Right hindlimb (tissue), 1 donor: ENCODE measurements around the gene PLPPR2.
"Not testable (repeated sequence)": the region's sequence is repeated elsewhere in the genome, so short reads cannot be mapped to it uniquely, and the experiment has no call there.

Experiments
- DNase-seq: peaks from one replicate; pipeline ENCODE4 v3.0.0-alpha.2; 2018

The PLPPR2 gene, protein sequence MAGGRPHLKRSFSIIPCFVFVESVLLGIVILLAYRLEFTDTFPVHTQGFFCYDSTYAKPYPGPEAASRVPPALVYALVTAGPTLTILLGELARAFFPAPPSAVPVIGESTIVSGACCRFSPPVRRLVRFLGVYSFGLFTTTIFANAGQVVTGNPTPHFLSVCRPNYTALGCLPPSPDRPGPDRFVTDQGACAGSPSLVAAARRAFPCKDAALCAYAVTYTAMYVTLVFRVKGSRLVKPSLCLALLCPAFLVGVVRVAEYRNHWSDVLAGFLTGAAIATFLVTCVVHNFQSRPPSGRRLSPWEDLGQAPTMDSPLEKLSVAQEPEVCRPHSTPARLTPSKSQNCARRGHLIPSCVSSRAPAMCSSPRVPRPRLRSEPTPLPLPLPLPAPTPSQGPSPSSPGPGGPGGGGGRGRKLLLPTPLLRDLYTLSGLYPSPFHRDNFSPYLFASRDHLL

DNA sequence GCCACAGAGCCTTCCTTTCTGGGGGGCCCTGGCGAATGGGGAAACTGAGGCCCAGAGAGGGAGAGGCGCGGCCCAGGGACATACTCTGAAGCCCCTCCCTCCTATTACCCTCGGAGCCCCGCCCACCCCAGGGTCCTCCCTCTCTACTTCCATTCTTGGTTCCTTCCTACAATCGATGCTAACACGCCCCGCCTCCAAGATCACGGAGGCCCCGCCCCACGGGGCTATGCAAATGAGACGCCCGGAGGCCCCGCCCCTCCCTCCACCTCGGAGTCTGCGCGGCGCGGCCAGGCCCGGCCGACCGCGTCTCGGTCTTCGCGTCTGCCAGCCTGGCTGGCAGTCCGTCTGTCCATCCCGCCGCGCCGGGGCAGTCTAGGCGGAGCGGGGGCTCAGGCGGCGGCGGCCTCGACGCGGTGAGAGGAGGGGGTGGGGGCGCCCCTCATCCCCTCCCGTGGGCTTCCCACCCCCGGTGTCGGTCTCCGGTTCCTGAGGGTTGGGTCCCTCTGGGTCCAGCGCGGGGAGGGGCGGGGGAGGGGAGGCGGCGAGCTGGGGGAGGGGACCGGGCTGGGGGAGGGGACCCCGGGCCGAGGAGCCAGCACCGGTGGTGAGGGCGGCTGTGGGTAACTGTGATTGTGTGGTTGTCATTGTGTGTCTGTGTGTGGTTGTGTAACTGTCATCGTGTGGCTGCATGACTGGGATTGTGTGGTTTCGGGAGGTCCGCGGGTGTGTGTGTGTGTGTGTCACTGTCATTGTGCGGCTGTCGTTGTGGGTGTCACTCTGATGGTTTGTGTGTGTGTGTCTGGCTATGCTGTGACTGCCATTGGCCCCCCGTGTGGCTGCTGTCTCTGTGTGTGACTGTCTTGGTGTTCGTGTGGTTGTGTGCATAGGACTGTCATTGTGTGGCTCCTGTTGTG, at the start of gene PLPPR2:
PLPPR2 (plus strand) TSS at position 273 of the 914 bp plus-strand sequence. CDS start 2,242 bp downstream, outside the sequence.
- peak; percentile 93 for DNase-seq

DNA sequence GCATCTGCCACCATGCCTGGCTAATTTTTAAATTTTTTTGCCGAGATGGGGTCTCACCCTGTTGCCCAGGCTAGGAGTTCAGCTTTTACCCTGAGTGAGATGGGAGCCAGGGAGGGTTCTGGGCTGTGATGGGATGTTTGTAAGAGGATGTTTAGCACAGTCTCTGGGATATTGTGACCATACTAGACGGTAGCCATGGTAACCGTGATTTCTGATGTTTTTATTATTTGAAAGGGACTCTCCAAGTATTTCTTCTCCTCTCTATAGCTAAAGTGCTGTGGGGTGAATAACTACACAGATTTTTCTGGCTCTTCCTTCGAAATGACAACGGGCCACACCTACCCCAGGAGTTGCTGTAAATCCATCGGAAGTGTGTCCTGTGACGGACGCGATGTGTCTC, 48.9 kb upstream of the PLPPR2 start:
- no peak for DNase-seq

DNA sequence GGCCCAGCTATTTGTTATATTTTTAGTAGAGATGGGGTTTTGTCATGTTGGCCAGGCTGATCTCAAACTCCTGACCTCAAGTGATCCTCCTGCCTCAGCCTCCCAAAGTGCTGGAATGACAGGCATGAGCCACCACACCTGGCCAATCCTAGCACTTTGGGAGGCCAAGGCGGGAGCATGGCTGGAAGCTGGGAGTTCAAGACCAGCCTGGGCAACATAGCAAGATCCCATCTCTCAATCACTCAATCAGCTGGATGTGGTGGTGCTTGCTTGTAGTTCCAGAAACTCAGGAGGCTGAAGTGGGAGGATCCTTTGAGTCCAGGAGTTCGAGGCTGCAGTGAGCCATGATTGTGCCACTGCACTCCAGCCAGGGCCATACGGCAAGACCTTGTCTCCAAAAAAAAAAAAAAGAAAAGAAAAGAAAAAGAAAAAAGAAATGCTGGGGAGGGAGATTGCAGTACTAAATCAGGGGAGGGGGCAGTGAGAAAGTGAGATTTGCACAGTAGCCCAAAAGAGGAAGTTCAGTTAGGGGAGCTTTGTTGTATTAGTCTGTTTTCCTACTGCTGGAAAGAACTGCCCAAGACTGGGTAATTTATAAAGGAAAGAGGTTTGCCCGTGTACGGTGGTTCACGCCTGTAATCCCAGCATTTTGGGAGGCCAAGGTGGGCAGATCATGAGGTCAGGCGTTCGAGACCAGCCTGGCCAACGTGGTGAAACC, 34.8 kb upstream of the PLPPR2 start:
- DNase-seq, result not testable (repeated sequence)

DNA sequence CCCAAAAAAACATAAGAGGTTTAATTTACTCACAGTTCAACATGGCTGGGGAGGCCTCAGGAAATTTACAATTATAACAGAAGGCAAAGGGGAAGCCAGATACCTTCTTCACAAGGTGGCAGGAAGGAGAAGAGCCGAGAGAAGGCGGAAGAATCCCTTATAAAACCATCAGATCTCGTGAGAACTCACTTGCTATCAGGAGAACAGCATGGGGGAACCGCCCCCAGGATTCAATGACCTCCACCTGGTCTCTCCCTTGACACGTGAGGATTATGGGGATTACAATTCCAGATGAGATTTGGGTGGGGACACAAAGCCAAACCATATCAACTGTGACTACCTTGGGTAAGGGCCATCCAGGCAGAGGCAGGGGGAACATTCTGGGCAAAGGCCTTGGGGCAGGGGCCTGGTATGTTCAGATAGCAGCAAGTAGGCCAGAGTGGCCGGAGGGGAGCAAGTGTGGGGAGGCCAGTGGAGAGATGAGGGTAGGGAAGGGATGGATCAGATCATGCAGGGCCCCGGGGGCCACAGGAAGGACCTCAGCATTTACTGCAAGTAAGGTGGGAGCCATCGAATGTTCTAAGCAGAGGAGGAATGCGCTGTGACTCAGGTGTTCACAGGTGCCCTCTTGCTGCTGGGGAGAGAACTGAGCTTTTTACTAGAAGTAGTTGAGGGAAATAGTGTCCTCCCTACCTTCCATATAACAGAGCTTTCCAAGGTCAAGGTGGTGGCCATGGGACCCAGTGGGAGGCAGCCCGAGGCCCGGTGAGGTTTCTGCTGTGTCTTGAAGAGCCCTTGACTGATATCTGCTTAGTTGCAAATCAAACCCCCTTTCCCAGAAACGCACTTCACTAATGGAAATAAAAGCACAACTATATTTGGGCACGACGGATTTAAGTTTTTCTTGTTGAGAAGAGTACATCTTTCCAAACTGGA, 33.8 kb upstream of the PLPPR2 start:
- DNase-seq, result no peak

DNA sequence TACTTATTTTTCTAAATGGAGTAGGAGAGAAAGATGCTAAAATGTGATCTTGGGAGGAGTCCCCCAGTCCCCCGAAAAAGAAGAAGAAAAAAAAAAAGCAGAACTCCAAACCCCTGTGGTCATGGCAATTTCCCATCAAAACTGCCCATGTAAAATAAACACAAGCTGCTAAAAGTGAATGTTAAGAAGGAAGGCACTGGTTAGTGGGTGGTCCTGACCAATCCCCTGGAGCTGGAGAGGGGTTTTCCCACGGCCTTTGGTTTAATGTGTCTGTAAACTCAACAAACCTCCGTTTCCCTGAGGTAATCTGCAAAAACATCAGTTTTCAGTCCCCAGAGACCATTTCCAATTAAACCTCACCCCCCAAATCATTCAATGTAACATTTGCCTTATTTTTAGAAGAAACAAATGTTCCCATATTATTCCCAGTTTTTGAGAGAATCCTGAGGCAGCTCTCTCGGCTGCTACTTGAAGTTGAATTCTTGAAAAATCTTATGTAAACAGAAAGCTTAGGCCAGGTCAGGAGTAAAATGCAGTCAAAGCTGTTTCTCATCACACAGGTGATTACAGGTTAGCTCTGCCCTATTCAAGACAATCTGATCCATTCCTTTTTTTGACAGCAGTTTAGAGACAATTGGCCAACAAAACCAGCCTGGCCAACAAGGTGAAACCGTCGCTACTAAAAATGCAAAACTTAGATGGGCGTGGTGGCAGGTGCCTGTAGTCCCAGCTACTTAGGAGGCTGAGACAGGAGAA, 32.8 kb upstream of the PLPPR2 start:
- no peak for DNase-seq

DNA sequence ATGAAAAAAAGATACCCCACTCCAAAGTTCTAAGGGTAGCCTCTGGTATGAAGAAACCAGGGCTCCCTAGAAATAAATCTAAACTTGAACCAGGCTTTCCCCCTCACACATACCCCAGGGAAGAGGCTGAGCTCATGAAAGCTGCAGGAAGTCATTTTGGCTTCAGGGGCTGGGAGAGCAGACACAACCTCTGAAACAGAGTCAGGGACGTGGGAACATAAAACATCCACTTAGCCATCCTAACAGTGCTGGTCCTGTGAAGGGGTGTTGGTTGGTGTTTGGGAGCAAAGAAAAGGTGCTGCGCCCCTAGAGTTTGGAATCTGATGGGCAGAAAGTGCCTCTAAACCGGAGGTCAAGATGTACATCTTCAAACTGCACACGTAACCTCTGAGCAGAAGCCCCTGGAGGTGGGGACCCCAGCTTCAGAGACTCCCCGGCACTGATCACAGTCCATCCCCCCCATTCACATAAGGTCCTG, 31.6 kb upstream of the PLPPR2 start:
- no peak for DNase-seq

DNA sequence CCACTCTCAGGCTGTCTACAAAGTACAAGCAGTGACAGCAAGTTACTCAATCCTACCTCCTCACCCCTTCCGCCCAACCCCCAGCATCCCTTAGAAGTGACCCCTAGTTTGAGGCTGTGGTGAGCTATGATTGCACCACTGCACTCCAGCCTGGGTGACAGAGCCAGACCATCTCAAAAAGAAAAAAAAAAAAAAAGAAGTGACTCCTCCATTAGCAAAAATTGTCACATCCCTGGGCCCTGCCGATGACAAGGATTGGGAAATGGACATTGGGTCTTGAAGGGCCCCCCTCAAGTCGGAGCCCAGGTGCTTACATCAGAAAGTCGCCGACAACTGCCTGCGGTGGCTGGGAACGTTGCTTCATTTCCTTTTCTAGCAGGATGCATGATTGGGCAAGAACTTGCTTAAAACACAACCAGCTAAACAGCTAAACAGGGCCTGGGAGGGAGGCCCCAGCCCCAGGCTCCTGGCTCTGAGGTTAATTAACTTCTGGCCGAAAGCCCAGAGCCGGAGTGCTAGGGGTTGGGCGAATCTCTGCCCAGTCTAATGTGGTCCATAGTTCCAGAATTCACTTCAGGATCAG, 31.1 kb upstream of the PLPPR2 start:
- DNase-seq, result peak; percentile 77

DNA sequence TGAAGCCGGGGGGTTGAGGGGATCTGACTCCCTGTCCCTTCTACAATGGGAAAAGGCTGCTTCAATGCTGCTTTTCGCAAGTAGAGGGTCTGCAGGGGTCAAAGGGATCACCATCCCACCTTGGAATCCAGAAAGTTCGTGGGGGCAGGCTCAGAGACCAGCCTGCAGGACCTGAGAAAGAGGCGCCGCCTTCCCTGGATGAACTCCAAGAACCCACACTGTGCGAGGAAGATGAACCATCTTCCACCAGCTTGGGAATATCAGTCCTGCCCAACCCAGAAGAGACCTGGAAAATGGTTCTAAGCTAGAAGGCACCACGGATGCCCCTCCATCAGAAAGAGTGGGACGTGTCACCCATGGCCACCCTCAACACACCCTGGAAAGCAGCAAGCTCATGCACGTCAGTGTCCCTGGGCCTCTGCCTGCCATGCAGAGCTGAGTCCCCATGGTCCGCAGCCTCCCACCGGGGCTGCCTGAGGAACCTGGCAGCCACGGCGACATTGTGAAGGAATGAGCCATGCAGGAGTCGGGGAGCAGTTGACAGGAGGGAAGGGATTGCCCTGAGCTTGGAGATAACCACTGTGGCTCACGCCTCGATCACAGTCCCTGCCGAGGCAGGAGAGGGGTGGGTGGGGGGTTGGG, 30.4 kb upstream of the PLPPR2 start:
- no peak for DNase-seq

DNA sequence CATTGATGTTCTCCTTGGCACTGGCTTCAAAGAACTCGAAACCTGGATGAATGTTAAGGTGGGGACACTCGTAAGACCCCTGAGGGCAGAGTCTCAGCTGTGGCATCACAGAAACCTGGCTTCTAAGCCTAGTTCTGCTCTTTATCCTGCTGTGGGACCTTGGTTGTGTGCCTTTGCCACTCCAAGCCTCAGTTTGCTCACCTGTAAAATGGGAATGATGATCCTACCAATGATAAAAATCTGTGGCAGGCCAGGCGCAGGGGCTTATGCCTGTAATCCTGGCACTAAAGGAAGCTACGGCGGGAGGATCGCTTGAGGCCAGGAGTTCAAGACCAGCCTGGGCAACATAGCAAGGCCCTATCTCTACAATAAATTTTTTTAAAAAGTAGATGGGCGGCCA, 29.7 kb upstream of the PLPPR2 start:
- no peak for DNase-seq

DNA sequence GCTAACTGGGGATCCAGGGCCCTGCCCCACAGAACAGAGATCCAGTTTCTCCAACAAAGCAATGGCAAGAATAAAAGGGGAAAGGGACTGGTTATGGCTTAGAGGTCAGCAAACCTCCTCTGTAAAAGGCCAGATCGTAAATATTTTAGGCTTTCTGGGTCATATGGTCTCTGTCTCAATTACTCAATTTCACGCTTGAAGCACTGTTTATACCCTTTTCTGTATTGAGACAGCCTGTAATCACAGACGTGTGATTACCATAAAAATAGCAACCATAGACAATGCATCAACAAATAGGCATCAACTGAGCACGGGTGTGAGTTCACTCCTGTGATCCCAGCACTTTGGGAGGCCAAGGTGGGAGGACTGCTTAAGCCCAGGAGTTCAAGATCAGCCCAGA, 25.1 kb upstream of the PLPPR2 start:
- no peak for DNase-seq

DNA sequence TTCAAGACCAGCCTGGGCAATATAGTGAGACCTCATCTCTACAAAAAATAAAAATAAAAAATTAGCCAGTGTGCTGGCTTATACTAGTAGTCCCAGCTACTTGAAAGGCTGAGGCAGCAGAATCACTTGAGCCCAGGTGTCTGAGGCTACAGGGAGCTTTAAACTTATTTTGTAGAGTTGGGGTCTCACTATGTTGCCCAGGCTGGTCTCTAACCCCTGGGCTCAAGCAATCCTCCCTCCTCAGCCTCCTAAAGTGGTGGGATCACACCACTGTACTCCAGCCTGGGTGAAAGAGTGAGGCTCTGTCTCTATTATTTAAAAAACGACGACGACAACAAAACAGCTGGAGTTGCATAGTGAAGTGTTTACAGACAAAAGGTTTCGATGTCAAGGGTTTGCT, 23.7 kb upstream of the PLPPR2 start:
- DNase-seq, result no peak

DNA sequence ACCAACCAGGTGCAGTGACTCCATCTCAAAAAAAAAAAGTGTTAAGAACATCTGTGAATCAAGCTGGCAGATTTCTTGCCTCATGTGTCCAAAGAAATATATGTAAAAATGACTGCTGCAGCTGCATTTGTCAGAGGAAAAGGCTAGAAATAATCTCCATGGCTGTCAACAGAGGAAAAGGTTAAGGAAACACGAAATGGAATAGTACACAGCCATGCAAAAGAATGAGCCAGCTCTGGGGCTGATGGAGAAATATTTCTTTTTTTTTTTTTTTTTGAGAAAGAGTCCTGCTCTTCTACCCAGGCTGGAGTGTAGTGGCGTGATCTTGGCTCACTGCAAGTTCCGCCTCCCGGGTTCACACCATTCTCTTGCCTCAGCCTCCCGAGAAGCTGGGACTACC, 22.4 kb upstream of the PLPPR2 start:
- no peak for DNase-seq

DNA sequence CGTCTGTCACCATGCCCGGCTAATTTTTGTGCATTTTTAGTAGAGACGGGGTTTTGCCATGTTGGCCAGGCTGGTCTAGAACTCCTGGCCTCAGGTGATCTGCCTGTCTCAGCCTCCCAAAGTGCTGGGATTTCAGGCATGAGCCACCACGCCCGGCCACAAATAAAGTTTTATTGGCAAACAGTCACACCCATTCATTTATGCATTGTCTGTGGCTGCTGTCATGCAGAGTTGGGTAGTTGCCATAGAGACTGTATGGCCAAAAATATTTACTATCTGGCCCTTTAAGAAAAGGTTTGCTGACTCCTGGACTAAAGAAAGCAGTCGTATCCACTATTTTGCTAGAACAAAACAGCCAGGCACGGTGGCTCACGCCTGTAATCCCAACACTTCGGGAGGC, 21.4 kb upstream of the PLPPR2 start:
- not testable (repeated sequence) for DNase-seq

DNA sequence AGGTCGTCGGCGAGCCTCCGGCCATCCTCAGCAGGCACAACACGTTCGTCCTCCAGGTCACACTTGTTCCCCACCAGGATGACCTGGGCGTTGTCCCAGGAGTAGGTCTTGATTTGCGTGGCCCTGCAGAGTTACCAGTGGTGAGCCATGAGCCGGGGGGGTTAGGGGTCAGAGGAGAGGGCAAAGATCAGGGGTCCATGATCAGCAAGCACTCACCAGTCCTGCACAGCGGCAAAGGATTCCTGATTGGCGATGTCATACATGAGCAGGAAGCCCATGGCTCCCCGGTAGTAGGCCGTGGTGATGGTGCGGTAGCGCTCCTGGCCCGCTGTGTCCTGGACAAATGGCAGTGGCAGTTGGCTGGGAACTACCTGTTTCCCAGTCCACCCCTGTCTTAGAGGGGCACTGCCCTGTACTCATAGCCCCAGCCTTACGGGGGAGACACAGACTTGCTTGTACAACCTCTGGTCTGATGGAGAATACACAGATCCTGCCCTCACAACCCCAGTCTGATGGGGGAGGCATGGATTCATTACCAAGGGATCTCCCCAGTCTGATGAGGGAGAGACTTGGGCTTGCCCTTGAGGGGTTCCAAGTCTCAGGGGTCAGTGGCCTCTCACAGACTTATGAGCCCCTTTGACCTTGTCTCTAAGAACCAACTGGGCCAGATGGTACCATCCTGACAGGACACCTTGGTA, 19.6 kb upstream of the PLPPR2 start:
- DNase-seq, result no peak

DNA sequence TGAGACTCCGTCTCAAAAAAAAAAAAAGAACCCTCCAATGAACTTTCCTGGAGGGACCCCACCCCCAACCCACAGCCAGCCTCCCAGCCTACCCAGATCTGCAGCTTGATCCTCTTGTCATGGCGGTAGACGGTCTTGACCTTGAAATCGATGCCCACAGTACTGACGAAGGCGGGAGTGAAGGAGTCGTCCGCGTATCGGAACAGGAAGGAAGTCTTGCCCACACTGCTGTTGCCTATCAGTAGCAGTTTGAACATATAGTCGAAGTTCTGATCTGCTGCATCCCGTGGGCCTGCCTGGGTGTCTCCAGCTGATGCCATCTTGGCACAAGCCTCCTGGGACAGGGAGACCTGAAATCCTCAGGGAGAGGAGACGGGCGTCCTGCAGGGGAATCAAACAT, 18.2 kb upstream of the PLPPR2 start:
- DNase-seq, result no peak

DNA sequence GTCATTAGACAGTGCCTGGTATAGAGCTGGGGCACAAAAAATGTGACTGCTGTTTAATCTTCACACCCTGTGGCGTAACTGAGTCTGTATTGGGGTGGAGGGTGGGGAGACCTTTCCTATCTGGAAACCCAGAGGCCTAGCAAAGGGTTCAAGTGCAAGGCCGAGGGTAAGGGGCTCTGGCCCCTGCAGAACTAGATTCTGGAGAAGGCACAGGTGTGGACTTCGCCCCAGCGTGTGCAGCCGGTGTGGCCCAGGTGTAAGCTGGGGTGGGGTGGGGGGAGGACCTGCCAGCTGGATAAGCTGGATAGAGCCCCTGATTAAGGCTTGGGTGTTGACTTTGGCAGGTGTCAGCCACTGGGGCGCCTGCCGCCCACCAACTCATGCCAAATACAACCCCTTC, 17.1 kb upstream of the PLPPR2 start:
- DNase-seq, result no peak

DNA sequence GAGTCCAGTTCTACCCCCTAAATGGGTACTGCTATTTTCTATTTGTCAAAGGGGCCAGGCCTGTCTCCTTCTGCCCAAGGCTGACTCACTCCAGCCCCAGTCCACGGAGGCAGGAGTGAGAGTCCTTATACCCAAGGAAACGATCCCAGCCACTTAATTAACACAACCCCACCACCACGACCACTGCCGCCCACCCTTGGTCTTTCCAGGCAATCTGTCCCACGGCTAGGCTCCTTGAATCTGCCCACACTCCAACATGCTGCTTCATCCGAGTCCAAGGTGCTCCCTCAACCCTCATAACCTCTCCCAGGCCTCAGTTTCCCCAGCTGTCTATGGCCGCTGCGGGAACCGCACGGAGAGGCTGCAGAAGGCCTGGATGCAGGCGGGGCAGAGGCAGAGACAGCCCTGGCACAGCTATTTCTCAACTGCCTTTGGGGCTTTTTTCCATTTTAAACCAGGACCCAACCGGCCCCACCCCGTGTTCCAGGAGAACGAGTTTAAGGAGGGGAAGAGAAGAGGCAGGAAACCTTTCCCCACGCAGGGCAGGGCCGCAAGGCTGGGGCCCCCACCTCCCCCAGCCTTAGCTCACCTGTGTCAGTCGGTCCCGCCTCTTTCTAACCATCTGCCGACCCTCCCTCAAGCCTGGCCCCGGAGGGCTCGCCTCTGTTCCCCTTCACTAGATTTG, 16.5 kb upstream of the PLPPR2 start:
- DNase-seq, result no peak

DNA sequence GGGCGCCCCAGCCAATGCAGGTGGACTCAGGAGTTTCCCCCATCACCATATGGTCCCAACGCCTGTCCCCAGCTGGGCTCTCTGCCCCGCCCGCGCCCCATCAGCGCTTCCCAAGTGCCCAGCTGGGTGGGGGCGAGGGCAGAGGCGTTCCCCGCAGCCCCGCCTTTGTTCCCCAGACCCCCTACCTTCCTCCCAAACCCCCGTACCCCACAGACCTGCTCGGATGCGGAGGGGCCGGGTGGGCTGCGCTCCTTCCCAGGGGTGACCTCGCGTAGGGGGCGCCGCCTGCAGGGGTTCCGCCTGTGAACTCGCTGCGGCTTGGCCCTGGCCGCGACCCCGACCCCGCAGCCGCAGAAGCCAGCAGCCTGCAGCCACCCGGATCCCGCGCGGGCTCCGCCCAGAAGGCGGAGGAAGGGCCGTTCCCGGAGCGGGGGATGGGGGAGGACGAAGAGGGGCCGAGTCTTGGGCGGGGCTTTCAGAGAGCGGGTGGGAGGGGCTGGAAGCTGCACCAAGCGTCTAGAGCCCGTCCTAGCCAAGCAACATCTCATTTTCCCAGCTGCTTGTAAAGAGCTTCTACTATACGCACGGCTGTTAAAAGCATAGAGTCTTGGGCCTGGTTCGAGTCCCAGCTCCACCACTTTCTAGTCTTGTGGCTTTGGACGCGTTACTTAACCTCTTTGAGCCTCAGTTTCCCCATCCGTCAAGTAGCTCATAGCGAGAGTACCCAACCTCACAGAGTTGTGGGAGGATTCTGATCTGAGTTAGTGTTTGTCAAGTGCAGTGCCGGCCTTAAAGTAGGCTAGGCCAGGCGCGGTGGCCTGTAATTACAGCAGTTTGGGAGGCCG, 15.8 kb upstream of the PLPPR2 start, which contains the start of gene RAB3D:
RAB3D (minus strand) TSS at position 404 of the 845 bp plus-strand sequence. CDS start 2,258 bp downstream, outside the sequence.
- DNase-seq, result peak; percentile 97
